ENCODE results near the gene KIAA1217.

DNA sequence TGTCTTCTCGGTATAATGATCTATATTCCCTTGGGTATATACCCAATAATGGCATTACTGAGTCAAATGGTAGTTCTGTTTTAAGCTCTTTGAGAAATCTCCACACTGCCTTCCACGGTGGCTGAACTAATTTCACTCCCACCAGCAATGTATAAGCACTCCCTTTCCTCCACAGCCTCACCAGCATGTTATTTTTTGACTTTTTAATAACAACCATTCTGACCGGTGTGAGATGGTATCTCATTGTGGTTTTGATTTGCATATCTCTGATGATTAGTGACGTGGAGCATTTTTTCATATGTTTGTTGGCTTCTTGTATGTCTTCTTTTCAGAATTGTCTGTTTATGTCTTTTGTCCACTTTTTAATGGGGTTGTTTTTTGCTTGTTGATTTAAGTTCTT is 33.6 kb downstream of the KIAA1217 start:
- TF ChIP-seq, protein P1, sequence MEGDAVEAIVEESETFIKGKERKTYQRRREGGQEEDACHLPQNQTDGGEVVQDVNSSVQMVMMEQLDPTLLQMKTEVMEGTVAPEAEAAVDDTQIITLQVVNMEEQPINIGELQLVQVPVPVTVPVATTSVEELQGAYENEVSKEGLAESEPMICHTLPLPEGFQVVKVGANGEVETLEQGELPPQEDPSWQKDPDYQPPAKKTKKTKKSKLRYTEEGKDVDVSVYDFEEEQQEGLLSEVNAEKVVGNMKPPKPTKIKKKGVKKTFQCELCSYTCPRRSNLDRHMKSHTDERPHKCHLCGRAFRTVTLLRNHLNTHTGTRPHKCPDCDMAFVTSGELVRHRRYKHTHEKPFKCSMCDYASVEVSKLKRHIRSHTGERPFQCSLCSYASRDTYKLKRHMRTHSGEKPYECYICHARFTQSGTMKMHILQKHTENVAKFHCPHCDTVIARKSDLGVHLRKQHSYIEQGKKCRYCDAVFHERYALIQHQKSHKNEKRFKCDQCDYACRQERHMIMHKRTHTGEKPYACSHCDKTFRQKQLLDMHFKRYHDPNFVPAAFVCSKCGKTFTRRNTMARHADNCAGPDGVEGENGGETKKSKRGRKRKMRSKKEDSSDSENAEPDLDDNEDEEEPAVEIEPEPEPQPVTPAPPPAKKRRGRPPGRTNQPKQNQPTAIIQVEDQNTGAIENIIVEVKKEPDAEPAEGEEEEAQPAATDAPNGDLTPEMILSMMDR (IDR thresholded peaks at IDR 0.05), result no peak
- TF ChIP-seq POLR2A (IDR thresholded peaks at IDR 0.05), result no peak
